H9 (cell line): ENCODE results near the gene LRRK1. TPM values are rescaled to one million over a fixed set of nuclear protein-coding genes. Genes with fewer than 3 reads are reported as not detected.
A peak's percentile ranks its signal among the peaks of the same experiment; 100 is the strongest.

Source experiments
- DNase-seq: peaks from one replicate; pipeline ENCODE4 v3.0.0-alpha.2; 2017
- H2AFZ ChIP-seq: one replicate; pipeline ENCODE4 v1.6.1; 2013; ENCODE audit warnings: mild to moderate bottlenecking, low read length, control low read depth, moderate library complexity
- H2AK5ac ChIP-seq: 2 replicates; pipeline ENCODE4 v1.6.1; 2013; ENCODE audit warnings: low read length, control low read depth, mixed read lengths; ENCODE audit not compliant: insufficient read length
- H2BK120ac ChIP-seq: one replicate; pipeline ENCODE4 v1.6.1; 2013; ENCODE audit warnings: low read depth, mild to moderate bottlenecking, low read length, control low read depth, inconsistent platforms; ENCODE audit not compliant: poor library complexity, severe bottlenecking
- H2BK12ac ChIP-seq: 2 replicates; pipeline ENCODE4 v1.6.1; 2013; ENCODE audit warnings: low read length, control low read depth, mixed read lengths, low read depth; ENCODE audit not compliant: insufficient read length
- H2BK15ac ChIP-seq: 2 replicates; pipeline ENCODE4 v1.6.1; 2013; ENCODE audit warnings: low read depth, low read length, control low read depth
- H2BK20ac ChIP-seq: one replicate; pipeline ENCODE4 v1.6.1; 2013; ENCODE audit warnings: low read depth, mild to moderate bottlenecking, low read length, control low read depth, inconsistent platforms; ENCODE audit not compliant: poor library complexity, severe bottlenecking
- H2BK5ac ChIP-seq: 2 replicates; pipeline ENCODE4 v1.6.1; 2013; ENCODE audit warnings: low read length, control low read depth, mixed read lengths; ENCODE audit not compliant: insufficient read length
- H3K14ac ChIP-seq: 2 replicates; pipeline ENCODE4 v1.6.1; 2013; ENCODE audit warnings: low read length, control low read depth; ENCODE audit not compliant: insufficient read depth
- H3K18ac ChIP-seq: 2 replicates; pipeline ENCODE4 v1.6.1; 2013; ENCODE audit warnings: low read depth, mild to moderate bottlenecking, mixed read lengths, low read length, control low read depth; ENCODE audit not compliant: insufficient read length
- H3K23ac ChIP-seq: 2 replicates; pipeline ENCODE4 v1.6.1; 2013; ENCODE audit warnings: low read length, control low read depth, mixed read lengths, low read depth; ENCODE audit not compliant: insufficient read length
- H3K23me2 ChIP-seq: 2 replicates; pipeline ENCODE4 v1.6.1; 2013; ENCODE audit warnings: low read depth, mild to moderate bottlenecking, mixed read lengths, low read length, control low read depth; ENCODE audit not compliant: insufficient read length, poor library complexity, severe bottlenecking
- H3K27ac ChIP-seq: 2 replicates; pipeline ENCODE4 v1.5.1; 2013; ENCODE audit warnings: low read length, control low read depth, mixed read lengths, low read depth; ENCODE audit not compliant: insufficient read length
- H3K27me3 ChIP-seq: 2 replicates; pipeline ENCODE4 v1.6.1; 2013; ENCODE audit warnings: low read length, control low read depth, inconsistent platforms; ENCODE audit not compliant: insufficient read depth
- H3K4ac ChIP-seq: 2 replicates; pipeline ENCODE4 v1.6.1; 2013; ENCODE audit warnings: low read depth, mild to moderate bottlenecking, control low read depth, inconsistent platforms, low read length, moderate library complexity
- H3K4me1 ChIP-seq: 2 replicates; pipeline ENCODE4 v1.6.1; 2013; ENCODE audit warnings: low read length, control low read depth, inconsistent platforms; ENCODE audit not compliant: insufficient read depth
- H3K4me2 ChIP-seq: 2 replicates; pipeline ENCODE4 v1.6.1; 2013; ENCODE audit warnings: low read length, control low read depth, mixed read lengths; ENCODE audit not compliant: insufficient read length, insufficient read depth
- H3K56ac ChIP-seq: 2 replicates; pipeline ENCODE4 v1.6.1; 2013; ENCODE audit warnings: low read depth, mild to moderate bottlenecking, mixed read lengths, low read length, control low read depth; ENCODE audit not compliant: insufficient read length
- H3K79me1 ChIP-seq: 2 replicates; pipeline ENCODE4 v1.6.1; 2013; ENCODE audit warnings: low read depth, mild to moderate bottlenecking, moderate library complexity, low read length, control low read depth, inconsistent platforms; ENCODE audit not compliant: insufficient read depth, poor library complexity, severe bottlenecking
- H3K79me2 ChIP-seq: 2 replicates; pipeline ENCODE4 v1.6.1; 2013; ENCODE audit warnings: low read length, control low read depth, inconsistent platforms; ENCODE audit not compliant: insufficient read depth
- H3K9ac ChIP-seq: 2 replicates; pipeline ENCODE4 v1.6.1; 2013; ENCODE audit warnings: low read length, control low read depth, mixed read lengths; ENCODE audit not compliant: insufficient read length; ENCODE audit errors: extremely low read depth
- H3K9me3 ChIP-seq: one replicate; pipeline ENCODE4 v1.6.1; 2013; ENCODE audit warnings: low read depth, low read length, inconsistent platforms; ENCODE audit not compliant: control insufficient read depth
- H3T11ph ChIP-seq: one replicate; pipeline ENCODE4 v1.6.1; 2013; ENCODE audit warnings: mild to moderate bottlenecking, low read length, control low read depth, inconsistent platforms
- H4K20me1 ChIP-seq: one replicate; pipeline ENCODE4 v1.6.1; 2013; ENCODE audit not compliant: control insufficient read depth, insufficient read length, insufficient read depth
- H4K5ac ChIP-seq: 2 replicates; pipeline ENCODE4 v1.6.1; 2013; ENCODE audit warnings: low read depth, mild to moderate bottlenecking, mixed read lengths, low read length, control low read depth; ENCODE audit not compliant: insufficient read length
- H4K8ac ChIP-seq: replicated peaks from 2 replicates; pipeline ENCODE4 v1.6.1; 2013; ENCODE audit warnings: low read length, control low read depth, mixed read lengths, low read depth; ENCODE audit not compliant: insufficient read length
- H4K91ac ChIP-seq: 2 replicates; pipeline ENCODE4 v1.6.1; 2013; ENCODE audit warnings: low read depth, mild to moderate bottlenecking, moderate library complexity, mixed read lengths, low read length, control low read depth; ENCODE audit not compliant: insufficient read length
- H3K27ac Mint-ChIP-seq, 3 experiments: 2 replicates in 2 of 3; 3 replicates in 1 of 3; pipeline ENCODE4 v1.8.0; 2020 to 2021; ENCODE audit warnings: mixed read lengths in 3 of 3, mild to moderate bottlenecking in 1 of 3, moderate library complexity in 1 of 3
- H3K27me3 Mint-ChIP-seq: 2 replicates; pipeline ENCODE4 v1.8.0; 2021; ENCODE audit warnings: low read depth, mild to moderate bottlenecking, moderate library complexity, mixed read lengths
- H3K36me3 Mint-ChIP-seq, 3 experiments: 2 replicates in 2 of 3; 3 replicates in 1 of 3; pipeline ENCODE4 v1.8.0; 2020 to 2021; ENCODE audit warnings: low read depth in 3 of 3, mixed read lengths in 3 of 3; ENCODE audit not compliant: insufficient read depth in 1 of 3
- H3K4me1 Mint-ChIP-seq, 2 experiments: 2 replicates each; pipeline ENCODE4 v1.8.0; 2020; ENCODE audit warnings: mixed read lengths in 2 of 2
- H3K4me3 Mint-ChIP-seq, 2 experiments: 2 replicates in 1 of 2; 3 replicates in 1 of 2; pipeline ENCODE4 v1.8.0; 2020 to 2021; ENCODE audit warnings: mild to moderate bottlenecking in 2 of 2, mixed read lengths in 2 of 2, moderate library complexity in 1 of 2
- H3K9me3 Mint-ChIP-seq, 2 experiments: 2 replicates in 1 of 2; 3 replicates in 1 of 2; pipeline ENCODE4 v1.8.0; 2020; ENCODE audit warnings: mild to moderate bottlenecking in 2 of 2, mixed read lengths in 2 of 2, moderate library complexity in 1 of 2
- CTCF ChIP-seq: fragments of 200-600 bp; sonication (generic); conservative IDR thresholded peaks from 3 replicates; pipeline ENCODE4 v1.8.0; 2021; ENCODE audit warnings: antibody characterized with exemption, mild to moderate bottlenecking
- WGBS: extraction: QIAGEN DNeasy Blood & Tissue Kit; methylation state at CpG from one replicate; pipeline ENCODE4 v1.1.7; 2013; ENCODE audit warnings: missing lambda C conversion rate, low lambda C conversion rate, mixed read lengths; ENCODE audit not compliant: insufficient read length; ENCODE audit errors: extremely low coverage; 5-methylcytosine and 5-hydroxymethylcytosine counted together
- total RNA-seq: library from RNA; stranded (reverse); gene quantifications from 2 replicates; pipeline ENCODE4 v1.2.1, GENCODE V29; 2021

The LRRK1 gene
- total RNA-seq, 1 experiment from 2014 or later, result 4.0 TPM

- H3K4me1 Mint-ChIP-seq, result peaks cover 7 to 17% of the 10 kb centered on the region in 2 experiments
- no peak overlapping the region for H2AFZ ChIP-seq
- no peaks in the 10 kb centered on the region for H3K79me1 ChIP-seq
- H2BK120ac ChIP-seq, result no peak overlapping the region
- no peaks in the 10 kb centered on the region for H3K27me3 ChIP-seq
- H4K8ac ChIP-seq, result no peak overlapping the region
- H4K91ac ChIP-seq, result no peak overlapping the region
- H2AK5ac ChIP-seq, result no peak overlapping the region
- H3T11ph ChIP-seq, result no peak overlapping the region
- no peak overlapping the region for H2BK5ac ChIP-seq
- H3K27ac ChIP-seq, result no peak overlapping the region
- H2BK15ac ChIP-seq, result no peak overlapping the region
- H3K23ac ChIP-seq, result no peak overlapping the region
- no peak overlapping the region for H3K18ac ChIP-seq
- H4K20me1 ChIP-seq, result no peaks in the 10 kb centered on the region
- H3K4me1 ChIP-seq, result no peaks in the 10 kb centered on the region
- peaks cover 0 to 30% (median 4%) of the 10 kb centered on the region in 3 experiments; a peak in 3 of 7 replicates for H3K36me3 Mint-ChIP-seq
- H3K4me2 ChIP-seq, result no peak overlapping the region
- H3K4me3 Mint-ChIP-seq, result no peak overlapping the region
- H3K14ac ChIP-seq, result no peak overlapping the region
- no peaks in the 10 kb centered on the region; the same call in 1 of the 2 replicates for H3K27me3 Mint-ChIP-seq
- no peak for DNase-seq
- no peak overlapping the region for H2BK12ac ChIP-seq
- no CpG with 5 or more reads among the region's 13 CpGs for whole genome bisulfite sequencing
- H4K5ac ChIP-seq, result no peak overlapping the region
- H3K23me2 ChIP-seq, result no peaks in the 10 kb centered on the region
- H3K9ac ChIP-seq, result no peak overlapping the region
- H3K9me3 Mint-ChIP-seq, result no peaks in the 10 kb centered on the region
- peak overlapping the region in 1 of 3 experiments; percentile 40; a peak in 2 of 7 replicates for H3K27ac Mint-ChIP-seq
- H2BK20ac ChIP-seq, result no peak overlapping the region
- no peaks in the 10 kb centered on the region for H3K9me3 ChIP-seq
- no peak overlapping the region for H3K56ac ChIP-seq
- no peaks in the 10 kb centered on the region for H3K79me2 ChIP-seq
- no peak overlapping the region for H3K4ac ChIP-seq
- no peak for TF ChIP-seq CTCF
These were observed 18.9 kb upstream of the LRRK1 start for GRCh38 chr15:100900136-100900794.
